ENCODE measurements around the gene SUSD3. TPM values are rescaled to one million over a fixed set of nuclear protein-coding genes. Genes with fewer than 3 reads are reported as not detected.

SUSD3 gene
- total RNA-seq, 4 donors from 2014 or later: 2.8 to 6.4 (median 5.1) TPM

DNA sequence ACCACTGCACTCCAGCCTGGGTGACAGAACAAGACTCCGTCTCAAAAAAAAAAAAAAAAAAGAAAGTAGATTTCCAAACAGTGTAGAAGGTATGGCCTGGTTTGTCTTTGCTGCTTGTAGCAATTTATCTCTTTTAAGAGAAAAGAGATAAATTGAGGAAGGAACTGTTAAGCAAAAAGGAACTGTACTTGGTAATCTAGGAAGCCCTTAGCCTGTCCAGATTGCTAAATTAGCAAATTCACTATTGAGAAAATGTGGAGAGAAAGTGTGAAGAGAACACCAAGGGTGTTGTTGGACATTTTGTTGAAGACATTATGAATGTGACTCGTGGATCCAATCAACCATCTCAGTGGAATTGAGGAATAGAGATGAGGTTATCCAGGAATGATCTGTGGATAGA, 13.0 kb upstream of the SUSD3 start:
- H3K36me3 ChIP-seq: no peaks in the 10 kb centered on the region
- H3K27me3 ChIP-seq: no peaks in the 10 kb centered on the region
- H3K9me3 ChIP-seq: no peaks in the 10 kb centered on the region
- no peak for DNase-seq (ENCODE audit: low spot score in 2 of 2)
- H3K27ac ChIP-seq: no peak overlapping the region
- H3K4me3 ChIP-seq: no peak overlapping the region
- WGBS: 76% methylated on average over 2 of the region's 2 CpGs
- H3K4me1 ChIP-seq: no peaks in the 10 kb centered on the region
- TF ChIP-seq POLR2A (IDR thresholded peaks at IDR 0.05): no peak
- no peak for TF ChIP-seq EP300 (IDR thresholded peaks at IDR 0.05)
- no peak for TF ChIP-seq POLR2AphosphoS5 (IDR thresholded peaks at IDR 0.05)
- TF ChIP-seq, protein P1, sequence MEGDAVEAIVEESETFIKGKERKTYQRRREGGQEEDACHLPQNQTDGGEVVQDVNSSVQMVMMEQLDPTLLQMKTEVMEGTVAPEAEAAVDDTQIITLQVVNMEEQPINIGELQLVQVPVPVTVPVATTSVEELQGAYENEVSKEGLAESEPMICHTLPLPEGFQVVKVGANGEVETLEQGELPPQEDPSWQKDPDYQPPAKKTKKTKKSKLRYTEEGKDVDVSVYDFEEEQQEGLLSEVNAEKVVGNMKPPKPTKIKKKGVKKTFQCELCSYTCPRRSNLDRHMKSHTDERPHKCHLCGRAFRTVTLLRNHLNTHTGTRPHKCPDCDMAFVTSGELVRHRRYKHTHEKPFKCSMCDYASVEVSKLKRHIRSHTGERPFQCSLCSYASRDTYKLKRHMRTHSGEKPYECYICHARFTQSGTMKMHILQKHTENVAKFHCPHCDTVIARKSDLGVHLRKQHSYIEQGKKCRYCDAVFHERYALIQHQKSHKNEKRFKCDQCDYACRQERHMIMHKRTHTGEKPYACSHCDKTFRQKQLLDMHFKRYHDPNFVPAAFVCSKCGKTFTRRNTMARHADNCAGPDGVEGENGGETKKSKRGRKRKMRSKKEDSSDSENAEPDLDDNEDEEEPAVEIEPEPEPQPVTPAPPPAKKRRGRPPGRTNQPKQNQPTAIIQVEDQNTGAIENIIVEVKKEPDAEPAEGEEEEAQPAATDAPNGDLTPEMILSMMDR (IDR thresholded peaks at IDR 0.05): no peak

DNA sequence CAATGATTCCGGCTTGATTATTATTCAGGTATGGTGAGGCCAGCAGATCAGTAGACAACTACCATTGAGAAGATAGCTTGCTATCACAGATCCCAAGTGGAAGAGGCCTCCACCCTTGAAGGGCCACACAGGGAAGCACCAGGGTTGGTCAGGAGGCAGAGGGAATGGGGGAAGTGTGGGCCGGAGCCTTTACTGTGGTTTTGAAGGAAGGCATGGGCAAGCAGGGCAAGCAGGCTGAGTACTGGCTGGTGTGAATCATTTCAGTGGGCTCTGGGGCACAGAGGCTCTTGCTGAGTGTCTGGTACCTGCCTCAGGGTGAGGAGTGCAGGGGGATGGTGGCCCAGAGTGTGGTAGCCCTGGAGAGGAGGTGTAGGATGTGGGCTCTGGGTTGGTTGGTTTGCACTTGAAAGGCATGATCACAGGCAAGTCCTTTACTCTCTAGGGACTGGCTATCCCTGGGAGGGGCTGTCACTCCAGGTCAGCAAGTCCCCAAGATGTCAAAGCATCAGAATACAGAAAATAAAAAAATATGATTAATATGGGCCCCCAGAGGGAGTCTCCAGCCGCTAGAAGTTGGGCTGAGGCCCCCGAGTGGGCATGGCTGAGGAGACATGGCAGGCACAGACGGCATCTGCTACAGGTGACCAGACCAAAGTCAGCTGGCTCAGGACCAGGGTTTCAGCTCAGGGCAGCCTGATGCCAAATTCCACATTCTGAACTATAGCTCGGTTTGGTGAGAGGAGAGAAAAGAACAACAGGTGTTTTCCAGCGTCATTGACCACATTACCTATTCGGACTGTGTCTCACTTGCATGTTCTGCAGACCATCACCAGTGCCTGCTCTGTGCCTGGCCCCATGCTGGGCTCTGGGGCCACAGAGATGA, 9.7 kb upstream of the SUSD3 start:
- Histone ChIP-seq H3K9me3 (no peaks in the 10 kb centered on the region), H3K36me3 (no peaks in the 10 kb centered on the region), H3K4me3 (no peak overlapping the region), H3K4me1 (no peaks in the 10 kb centered on the region), H3K27me3 (no peaks in the 10 kb centered on the region), H3K27ac (no peak overlapping the region)
- no peak for TF ChIP-seq POLR2AphosphoS5 (IDR thresholded peaks at IDR 0.05)
- no peak for DNase-seq (ENCODE audit: low spot score in 2 of 2)
- WGBS: 82% methylated on average over 8 of the region's 8 CpGs

DNA sequence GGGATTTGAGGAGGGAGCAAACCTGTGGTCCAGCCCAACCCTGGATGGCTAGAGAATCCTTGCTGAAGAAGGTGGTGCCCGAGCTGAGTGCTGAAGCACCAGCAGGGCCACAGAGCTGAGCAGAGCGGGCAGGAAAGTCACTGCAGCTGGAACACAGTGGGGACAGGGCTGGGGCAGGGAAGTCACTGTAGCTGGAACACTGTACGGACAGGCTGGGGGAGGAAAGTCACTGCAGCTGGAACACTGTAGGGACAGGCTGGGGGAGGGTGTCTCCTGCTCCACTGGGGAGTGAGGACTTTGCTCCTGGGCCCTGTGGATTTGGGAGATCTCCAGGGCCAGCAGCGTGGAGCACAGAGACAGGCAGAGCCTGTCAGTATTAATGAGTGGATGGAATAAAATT, 9.0 kb upstream of the SUSD3 start:
- no peaks in the 10 kb centered on the region for H3K9me3 ChIP-seq
- TF ChIP-seq POLR2A (IDR thresholded peaks at IDR 0.05) (no peak), EP300 (IDR thresholded peaks at IDR 0.05) (no peak), POLR2AphosphoS5 (IDR thresholded peaks at IDR 0.05) (no peak)
- TF ChIP-seq, protein P1 (IDR thresholded peaks at IDR 0.05): no peak
- 84% methylated on average over 4 of the region's 4 CpGs for WGBS
- no peaks in the 10 kb centered on the region for H3K4me1 ChIP-seq
- H3K27ac ChIP-seq: no peak overlapping the region
- no peak for DNase-seq (ENCODE audit: low spot score in 2 of 2)
- no peaks in the 10 kb centered on the region for H3K36me3 ChIP-seq
- H3K4me3 ChIP-seq: no peak overlapping the region
- H3K27me3 ChIP-seq: no peaks in the 10 kb centered on the region

DNA sequence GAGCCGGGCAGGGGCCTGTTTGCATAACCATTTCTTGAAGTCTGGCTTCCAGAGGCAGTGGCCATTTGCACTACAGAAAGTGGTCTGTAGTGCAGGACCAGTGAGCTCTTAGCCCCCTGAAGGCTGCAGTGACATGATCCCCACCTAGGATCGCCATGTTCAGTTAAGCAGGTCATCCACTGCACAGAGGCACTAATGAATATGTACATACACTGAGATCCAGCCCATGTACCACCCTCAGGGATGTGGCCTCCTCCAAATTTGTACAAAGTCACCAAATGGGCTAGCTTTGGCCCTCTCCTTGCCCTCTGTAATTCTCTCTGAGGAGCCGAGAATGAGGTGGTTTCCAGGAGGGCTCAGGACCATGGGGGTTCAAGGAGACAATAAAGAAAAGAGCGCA, 8.3 kb upstream of the SUSD3 start:
- no peaks in the 10 kb centered on the region for H3K36me3 ChIP-seq
- H3K27ac ChIP-seq: no peak overlapping the region
- H3K9me3 ChIP-seq: no peaks in the 10 kb centered on the region
- no peak for TF ChIP-seq POLR2AphosphoS5 (IDR thresholded peaks at IDR 0.05)
- TF ChIP-seq EP300 (IDR thresholded peaks at IDR 0.05): no peak
- TF ChIP-seq POLR2A (IDR thresholded peaks at IDR 0.05): no peak
- TF ChIP-seq, protein P1 (IDR thresholded peaks at IDR 0.05): no peak
- H3K4me1 ChIP-seq: no peaks in the 10 kb centered on the region
- no peaks in the 10 kb centered on the region for H3K27me3 ChIP-seq
- DNase-seq (ENCODE audit: low spot score in 2 of 2): no peak
- no peak overlapping the region for H3K4me3 ChIP-seq
- WGBS: 94% methylated on average over 4 of the region's 4 CpGs

DNA sequence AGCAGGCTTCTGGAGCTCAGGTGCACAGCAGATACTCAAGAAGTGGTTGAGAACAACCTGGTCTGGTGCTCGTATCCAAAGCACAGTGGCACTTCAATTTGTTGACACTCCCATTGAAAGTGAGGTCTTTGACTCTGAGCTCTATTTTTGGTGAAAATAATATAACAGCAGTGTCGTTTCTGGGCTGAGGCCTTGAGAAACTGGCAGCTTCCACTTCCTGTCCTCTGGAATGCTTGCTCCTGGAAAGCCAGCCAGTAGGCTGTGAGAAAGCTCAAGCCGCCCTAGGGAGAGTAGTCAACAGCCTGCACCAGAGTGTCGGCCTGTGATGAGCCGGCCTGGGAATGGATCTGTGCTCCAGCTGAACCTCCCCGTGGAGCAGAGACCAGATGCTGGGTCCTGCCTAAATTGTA, 6.8 kb upstream of the SUSD3 start:
- no peak overlapping the region for H3K27ac ChIP-seq
- no peak for TF ChIP-seq POLR2A (IDR thresholded peaks at IDR 0.05)
- TF ChIP-seq EP300 (IDR thresholded peaks at IDR 0.05): no peak
- no peak for TF ChIP-seq POLR2AphosphoS5 (IDR thresholded peaks at IDR 0.05)
- TF ChIP-seq, protein P1 (IDR thresholded peaks at IDR 0.05): no peak
- no peaks in the 10 kb centered on the region for H3K36me3 ChIP-seq
- no peak for DNase-seq (ENCODE audit: low spot score in 2 of 2)
- no peaks in the 10 kb centered on the region for H3K27me3 ChIP-seq
- H3K4me3 ChIP-seq: no peak overlapping the region
- H3K4me1 ChIP-seq: no peaks in the 10 kb centered on the region
- WGBS: 45% methylated on average over 6 of the region's 6 CpGs
- no peaks in the 10 kb centered on the region for H3K9me3 ChIP-seq
